ENCODE measurements around the gene TOLLIP.

The TOLLIP gene

GRCh38 chr11:1226986-1227550 lies 82.4 kb downstream of the TOLLIP start:
- intact Hi-C loops (cut with micrococcal nuclease): no loop called here
- Mint-ChIP-seq H3K27ac (no peak overlapping the region), H3K36me3 (ENCODE audit: low read depth) (no peaks in the 10 kb centered on the region), H3K9me3 (no peaks in the 10 kb centered on the region), H3K4me3 (no peak overlapping the region), H3K4me1 (ENCODE audit: low read depth) (no peaks in the 10 kb centered on the region), H3K27me3 (peaks cover 9% of the 10 kb centered on the region)

- intact Hi-C loops (cut with micrococcal nuclease): no loop called here
- Mint-ChIP-seq H3K36me3 (ENCODE audit: low read depth) (no peaks in the 10 kb centered on the region), H3K9me3 (no peaks in the 10 kb centered on the region), H3K27me3 (peaks cover 10% of the 10 kb centered on the region), H3K27ac (no peak overlapping the region), H3K4me1 (ENCODE audit: low read depth) (no peaks in the 10 kb centered on the region), H3K4me3 (no peak overlapping the region)
These were observed 83.0 kb downstream of the TOLLIP start for GRCh38 chr11:1226226-1226985.

GRCh38 chr11:1225386-1226225 lies 83.8 kb downstream of the TOLLIP start:
- Mint-ChIP-seq H3K4me1 (ENCODE audit: low read depth) (no peaks in the 10 kb centered on the region), H3K27ac (no peak overlapping the region), H3K27me3 (peaks cover 13% of the 10 kb centered on the region), H3K4me3 (no peak overlapping the region), H3K36me3 (ENCODE audit: low read depth) (no peaks in the 10 kb centered on the region), H3K9me3 (no peaks in the 10 kb centered on the region)
- intact Hi-C loops (cut with micrococcal nuclease): no loop called here

GRCh38 chr11:1224491-1225385 lies 84.7 kb downstream of the TOLLIP start:
- no peaks in the 10 kb centered on the region for H3K4me1 Mint-ChIP-seq (ENCODE audit: low read depth)
- H3K36me3 Mint-ChIP-seq (ENCODE audit: low read depth): no peaks in the 10 kb centered on the region
- no peak overlapping the region for H3K27ac Mint-ChIP-seq
- no peak overlapping the region for H3K4me3 Mint-ChIP-seq
- intact Hi-C loops (cut with micrococcal nuclease): no loop called here
- no peaks in the 10 kb centered on the region for H3K9me3 Mint-ChIP-seq
- H3K27me3 Mint-ChIP-seq: peaks cover 17% of the 10 kb centered on the region
